Right atrium auricular region (tissue), 2 donors: ENCODE results near the gene TERF2IP. TPM values are rescaled to one million over a fixed set of nuclear protein-coding genes. Genes with fewer than 3 reads are reported as not detected.

Source experiments
- DNase-seq: peaks from one replicate; pipeline ENCODE4 v3.0.0-alpha.2; 2019; ENCODE audit warnings: low spot score
- H3K27ac ChIP-seq, 2 donors: fragments of 200-600 bp; sonication (generic); 1 replicate in 1 of 2; 2 replicates in 1 of 2; pipeline ENCODE4 v1.5.1; 2016 to 2019
- H3K27me3 ChIP-seq, 2 donors: fragments of 200-600 bp; sonication (generic); one replicate each; pipeline versions ENCODE4 v1.5.1 to v1.6.0; 2017 to 2019
- H3K36me3 ChIP-seq: fragments of 200-600 bp; sonication (generic); one replicate; pipeline ENCODE4 v1.5.1; 2016
- H3K4me1 ChIP-seq, 2 donors: fragments of 200-600 bp; sonication (generic); one replicate each; pipeline versions ENCODE4 v1.5.1 to v1.6.0; 2017 to 2019
- H3K4me3 ChIP-seq, 2 donors: fragments of 200-600 bp; sonication (generic); 1 replicate in 1 of 2; 2 replicates in 1 of 2; pipeline ENCODE4 v1.5.1; 2017 to 2019; ENCODE audit warnings: mild to moderate bottlenecking in 1 of 2, moderate library complexity in 1 of 2
- H3K9me3 ChIP-seq, 2 donors: fragments of 200-600 bp; sonication (generic); one replicate each; pipeline ENCODE4 v1.5.1; 2019
- total RNA-seq, 2 donors: library from RNA; depleted of rRNA; stranded (reverse); fragments of >200 nt; gene quantifications; one replicate each; pipeline ENCODE4 v1.1.0, GENCODE V29; 2016
- TF ChIP-seq, protein P1 (sequence below), 2 donors: fragments of 200-600 bp; sonication (generic); IDR thresholded peaks; one replicate each; pipeline ENCODE4 v1.5.1; 2019; ENCODE audit warnings: antibody characterized with exemption in 2 of 2

The TERF2IP gene
- total RNA-seq, 2 donors from 2014 or later = 77.8 to 81.8 TPM

DNA sequence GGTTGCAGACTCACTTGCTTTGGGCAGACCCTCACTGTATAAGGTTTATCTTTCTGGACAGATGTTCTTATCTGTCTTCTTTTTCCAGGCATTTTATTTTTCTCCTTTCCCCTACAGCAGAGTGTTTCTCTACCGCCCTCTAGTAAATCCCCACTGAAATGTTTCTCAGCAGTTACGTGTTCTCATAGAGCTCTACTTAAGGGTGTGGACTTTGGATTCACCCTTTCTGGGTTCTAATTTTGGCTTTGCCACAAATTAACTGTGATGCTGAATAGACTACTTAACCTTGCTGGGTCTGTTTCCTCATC is 26.4 kb upstream of the TERF2IP start:
- DNase-seq = no peak
- H3K27ac ChIP-seq = peak overlapping the region in 1 of 2 donors; percentile 6
- peaks cover 17% of the 10 kb centered on the region for H3K36me3 ChIP-seq
- H3K4me1 ChIP-seq = peaks cover 0 to 26% of the 10 kb centered on the region in 2 donors
- no peaks in the 10 kb centered on the region for H3K27me3 ChIP-seq
- no peak overlapping the region for H3K4me3 ChIP-seq
- H3K9me3 ChIP-seq = no peaks in the 10 kb centered on the region
- TF ChIP-seq, protein P1, sequence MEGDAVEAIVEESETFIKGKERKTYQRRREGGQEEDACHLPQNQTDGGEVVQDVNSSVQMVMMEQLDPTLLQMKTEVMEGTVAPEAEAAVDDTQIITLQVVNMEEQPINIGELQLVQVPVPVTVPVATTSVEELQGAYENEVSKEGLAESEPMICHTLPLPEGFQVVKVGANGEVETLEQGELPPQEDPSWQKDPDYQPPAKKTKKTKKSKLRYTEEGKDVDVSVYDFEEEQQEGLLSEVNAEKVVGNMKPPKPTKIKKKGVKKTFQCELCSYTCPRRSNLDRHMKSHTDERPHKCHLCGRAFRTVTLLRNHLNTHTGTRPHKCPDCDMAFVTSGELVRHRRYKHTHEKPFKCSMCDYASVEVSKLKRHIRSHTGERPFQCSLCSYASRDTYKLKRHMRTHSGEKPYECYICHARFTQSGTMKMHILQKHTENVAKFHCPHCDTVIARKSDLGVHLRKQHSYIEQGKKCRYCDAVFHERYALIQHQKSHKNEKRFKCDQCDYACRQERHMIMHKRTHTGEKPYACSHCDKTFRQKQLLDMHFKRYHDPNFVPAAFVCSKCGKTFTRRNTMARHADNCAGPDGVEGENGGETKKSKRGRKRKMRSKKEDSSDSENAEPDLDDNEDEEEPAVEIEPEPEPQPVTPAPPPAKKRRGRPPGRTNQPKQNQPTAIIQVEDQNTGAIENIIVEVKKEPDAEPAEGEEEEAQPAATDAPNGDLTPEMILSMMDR (IDR thresholded peaks at IDR 0.05) = peak; percentile 19 to 64

DNA sequence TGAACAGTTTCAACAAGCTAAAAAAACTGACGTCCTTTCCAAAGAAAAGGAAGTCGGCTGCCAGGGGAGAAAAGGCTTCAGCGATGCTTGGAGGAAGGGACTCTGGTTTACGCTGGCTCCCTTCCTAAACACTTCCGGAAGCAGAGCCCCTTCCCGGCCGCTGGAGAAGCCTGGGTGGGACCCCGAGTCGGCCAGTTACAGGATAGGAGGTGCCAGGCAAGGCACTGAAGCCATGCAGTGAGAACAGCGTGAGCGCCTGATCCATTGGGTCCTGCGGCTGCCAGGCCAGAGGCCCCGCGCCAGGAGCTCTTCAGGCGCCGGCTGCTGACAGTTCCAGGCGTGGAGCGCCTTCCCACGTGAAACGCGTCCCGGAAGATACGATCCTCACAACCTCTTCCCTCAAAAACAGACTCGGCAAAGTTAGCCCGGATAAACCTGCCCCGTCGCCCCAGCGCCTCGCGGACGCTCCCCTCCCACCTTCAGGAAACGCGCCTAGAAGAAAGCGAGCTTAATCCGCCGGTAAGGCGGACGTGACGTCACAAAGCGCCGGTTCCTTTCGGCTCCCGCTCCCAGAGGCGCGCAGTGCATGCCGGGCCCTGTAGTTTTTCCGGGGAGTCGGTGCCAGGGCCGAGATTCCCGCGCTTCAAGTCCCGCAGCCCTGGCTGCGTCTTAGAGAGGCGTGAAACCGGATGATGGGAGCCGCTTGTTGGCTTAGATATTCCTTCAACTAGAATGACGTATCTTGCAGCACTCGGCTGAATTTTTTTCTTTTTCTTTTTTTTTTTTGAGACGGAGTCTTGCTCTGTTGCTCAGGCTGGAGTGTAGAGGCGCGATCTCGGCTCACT is 24.6 kb upstream of the TERF2IP start, which contains the start of gene ADAT1:
TSS of gene ADAT1 (minus strand) at position 521 of the 845 bp plus-strand sequence. CDS start 2,482 bp downstream, outside the sequence.
- Histone ChIP-seq H3K9me3 (no peaks in the 10 kb centered on the region), H3K36me3 (peaks cover 25% of the 10 kb centered on the region), H3K4me1 (peaks cover 0 to 26% of the 10 kb centered on the region in 2 donors), H3K4me3 (peak within 1 kb of the TSS; percentile 74 to 85), H3K27ac (peak within 1 kb of the TSS; percentile 95 to 97), H3K27me3 (no peaks in the 10 kb centered on the region)
- TF ChIP-seq, protein P1 (IDR thresholded peaks at IDR 0.05) = no peak
- DNase-seq = peak; percentile 99

DNA sequence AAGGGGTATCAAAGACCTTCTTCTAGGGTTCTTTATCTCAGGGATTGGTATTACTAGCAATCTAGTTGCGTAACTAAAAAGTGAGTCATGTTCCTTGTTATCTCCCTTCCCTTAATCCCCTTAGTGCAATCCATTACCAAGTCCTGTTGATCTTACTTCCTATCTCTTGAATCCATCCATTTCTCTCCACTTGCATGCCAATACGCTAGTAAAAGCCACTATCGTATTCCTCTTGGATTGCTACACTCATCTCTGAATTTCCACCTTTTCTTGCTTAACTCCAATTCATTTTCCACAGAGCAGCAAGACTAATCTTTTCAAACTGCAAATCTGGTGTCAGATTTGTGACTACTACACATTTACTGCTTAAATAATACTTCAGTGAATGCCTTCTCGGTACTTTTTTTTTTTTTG is 22.6 kb upstream of the TERF2IP start:
- Histone ChIP-seq H3K36me3 (peaks cover 42% of the 10 kb centered on the region), H3K9me3 (no peaks in the 10 kb centered on the region)
- TF ChIP-seq, protein P1 (IDR thresholded peaks at IDR 0.05) = no peak

DNA sequence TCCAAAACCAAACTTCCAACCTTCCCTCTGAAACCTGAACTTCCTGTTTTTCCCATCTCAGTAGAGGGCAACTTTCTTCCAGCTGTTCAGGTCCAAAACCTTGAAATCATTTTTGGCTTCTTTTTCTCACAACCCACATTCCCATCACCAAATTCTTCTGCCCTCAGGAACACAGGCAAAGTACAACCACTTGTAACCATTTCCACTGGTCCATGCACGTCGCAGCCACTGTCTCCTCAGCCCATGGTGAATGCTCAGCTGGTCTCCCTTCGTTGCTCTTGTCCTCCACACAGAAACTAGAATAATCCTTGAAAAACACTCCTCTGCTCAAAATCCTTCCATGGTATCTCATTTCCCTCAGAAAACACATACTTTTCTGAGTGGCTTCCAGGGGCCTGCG is 20.8 kb upstream of the TERF2IP start:
- DNase-seq = no peak
- Histone ChIP-seq H3K4me3 (no peak overlapping the region), H3K27me3 (no peaks in the 10 kb centered on the region), H3K27ac (no peak overlapping the region), H3K36me3 (peaks cover 60% of the 10 kb centered on the region), H3K4me1 (peaks cover 0 to 11% of the 10 kb centered on the region in 2 donors), H3K9me3 (no peaks in the 10 kb centered on the region)
- TF ChIP-seq, protein P1 (IDR thresholded peaks at IDR 0.05) = no peak

More for the DNA sequence above, 22.6 kb upstream of the TERF2IP start:
- no peak for DNase-seq
- no peak overlapping the region for H3K4me3 ChIP-seq
- H3K27ac ChIP-seq = no peak overlapping the region
- peaks cover 0 to 26% of the 10 kb centered on the region in 2 donors for H3K4me1 ChIP-seq
- no peaks in the 10 kb centered on the region for H3K27me3 ChIP-seq

DNA sequence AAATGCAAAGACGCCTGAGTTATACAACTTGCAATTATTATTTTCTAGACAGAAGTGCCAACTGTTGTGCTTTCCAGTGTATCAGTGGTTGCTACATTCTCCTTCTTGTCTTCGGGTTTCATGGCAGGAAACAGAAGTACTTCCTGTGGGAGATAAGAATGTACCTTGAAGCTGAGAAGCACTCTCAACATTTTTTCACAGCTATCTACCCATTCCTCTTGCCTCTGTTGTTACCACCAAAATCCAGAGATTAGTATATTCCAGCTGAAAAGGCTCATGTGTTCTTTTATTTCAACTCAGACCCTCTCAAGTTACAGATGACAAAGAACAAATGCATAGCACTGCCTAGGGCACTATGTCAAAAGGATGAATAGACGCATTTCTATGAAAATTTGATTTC is 19.7 kb upstream of the TERF2IP start:
- H3K9me3 ChIP-seq = no peaks in the 10 kb centered on the region
- TF ChIP-seq, protein P1 (IDR thresholded peaks at IDR 0.05) = no peak
- no peak overlapping the region for H3K27ac ChIP-seq
- H3K4me1 ChIP-seq = peaks cover 0 to 3% of the 10 kb centered on the region in 2 donors
- no peak for DNase-seq
- no peak overlapping the region for H3K4me3 ChIP-seq
- no peaks in the 10 kb centered on the region for H3K27me3 ChIP-seq
- peaks cover 71% of the 10 kb centered on the region for H3K36me3 ChIP-seq
